NCI-H2227 (cell line): ENCODE data around the gene APOD.

Experiments
- DNase-seq: peaks from one replicate; lab custom pipeline; 2025; ENCODE audit not compliant: unreplicated experiment; lab: John Stamatoyannopoulos, UW

The APOD gene

DNA sequence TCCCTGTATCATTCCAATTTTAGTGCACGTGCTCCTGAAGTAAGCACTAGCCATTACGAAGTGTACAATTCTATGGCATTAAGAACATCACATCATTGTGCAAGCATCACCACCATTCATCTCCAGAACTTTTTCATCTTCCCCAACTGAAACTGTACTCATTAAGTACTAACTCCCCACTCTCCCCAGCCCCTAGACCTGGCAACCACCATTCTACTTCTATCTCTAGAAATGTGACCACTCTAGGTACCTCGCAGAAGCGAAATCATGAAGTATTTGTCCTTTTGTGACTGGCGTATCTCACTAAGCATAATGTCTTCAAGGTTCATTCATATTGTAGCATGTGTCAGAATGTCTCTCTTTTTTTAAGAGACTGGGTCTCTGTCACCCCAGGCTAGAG is 52.1 kb downstream of the APOD start:
- DNase-seq, result no peak

GRCh38 chr3:195526492-195526891 is 57.2 kb downstream of the APOD start:
- DNase-seq, result no peak

- no peak for DNase-seq
Observed at GRCh38 chr3:195524171-195524896, 59.4 kb downstream of the APOD start.

DNA sequence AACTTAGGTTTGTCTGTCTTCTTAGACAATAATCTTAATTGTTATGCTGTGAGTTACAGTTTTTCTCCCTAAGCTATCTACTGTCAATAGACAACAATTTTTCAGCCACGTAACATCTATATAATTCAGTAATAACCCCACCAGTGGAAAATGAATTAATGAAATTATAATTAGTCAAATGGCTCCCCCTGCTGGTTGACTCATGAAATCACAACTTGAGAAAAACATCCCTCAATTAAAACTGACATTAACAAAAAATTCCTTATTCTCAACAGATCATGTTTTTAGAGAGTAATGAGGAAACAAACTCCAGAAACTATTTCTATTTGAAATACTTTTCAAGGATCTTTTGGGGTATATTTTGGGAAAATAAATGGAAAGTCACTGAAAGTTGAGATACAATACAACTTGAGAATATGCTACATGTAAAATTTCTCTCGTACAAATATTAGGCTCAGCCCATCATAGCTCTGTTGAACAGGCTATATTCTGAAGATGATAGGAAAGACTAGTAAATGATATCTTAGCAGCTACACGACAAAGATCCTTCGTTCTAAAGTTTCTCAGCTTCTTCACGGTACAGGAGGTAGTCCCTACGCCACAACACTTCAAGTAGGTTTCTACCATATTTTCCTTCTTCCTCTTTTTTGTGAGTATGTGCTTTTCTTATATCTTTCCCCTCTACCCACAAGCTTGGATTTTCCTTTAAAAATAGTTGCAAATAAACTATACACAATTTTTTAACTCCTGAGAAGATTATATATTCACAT is 61.3 kb downstream of the APOD start:
- DNase-seq, result peak; percentile 23
